ENCODE results near the gene ZXDC. TPM values are rescaled to one million over a fixed set of nuclear protein-coding genes. Genes with fewer than 3 reads are reported as not detected.

Gene ZXDC
- total and polyA plus RNA-seq, 9 of the 15 experiments (the other 6 are each of a cell fraction or from before 2014, with no cell fraction given) = 0.59 to 13.4 (median 7.3) TPM

DNA sequence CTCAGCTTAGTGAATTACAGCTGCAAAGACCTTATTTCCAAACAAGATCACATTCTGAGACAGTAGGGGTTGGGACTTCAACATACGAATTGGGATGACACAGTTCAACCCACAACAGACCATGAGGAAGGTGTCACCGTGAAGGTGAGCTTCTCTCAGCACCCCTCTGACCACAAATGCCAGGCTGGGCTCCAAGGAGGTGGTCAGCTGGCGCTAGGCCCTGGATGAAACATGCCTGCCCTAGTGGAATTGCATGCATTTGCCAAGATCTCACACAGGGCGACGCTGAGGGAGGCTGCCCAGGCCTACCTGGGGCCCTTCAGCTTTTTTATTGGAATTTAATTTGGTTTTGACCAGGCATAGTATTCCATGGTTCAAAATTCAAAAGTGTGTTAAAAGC, 79.2 kb downstream of the ZXDC start:
- ChIA-PET CTCF (ENCODE audit: low intra/inter-chr PET ratio) (no interaction called here), POLR2A (interaction anchor here (0.8 kb wide), 1 partner anchor 33 kb away, joined by 3 read pairs; no protein-coding TSS in a partner anchor)

More for the DNA sequence above, 79.2 kb downstream of the ZXDC start:
- no TSS peak for BruUV-seq (replicated peaks)
- ATAC-seq (no peak), DNase-seq (ENCODE audit: extremely low read depth in 1 of 4, low spot score in 3 of 4) (no peak), FAIRE-seq (no peak)
- 2% methylated on average over 5 of the region's 5 CpGs for WGBS (ENCODE audit: insufficient coverage, low coverage, missing lambda C conversion rate)
- no peak overlapping the region for H3K9ac ChIP-seq (ENCODE audit: insufficient read depth in 1 of 2, low read depth in 2 of 2, low read length in 2 of 2)
- H2AFZ ChIP-seq (ENCODE audit: low read depth, low read length) = no peak overlapping the region
- intact Hi-C loops (cut with micrococcal nuclease) (no loop called here), in situ Hi-C loops (cut with MboI) (loop anchor here (25.0 kb wide), 1 partner anchor 259 kb away; no protein-coding TSS in a partner anchor)
- no peaks in the 10 kb centered on the region; a peak in 1 of 5 replicates for H3K4me1 ChIP-seq (replicated peaks in 1 of 2; ENCODE audit: control insufficient read depth in 2 of 2, insufficient read depth in 2 of 2, low read length in 2 of 2)
- H3K27ac ChIP-seq (ENCODE audit: extremely low read depth, low read depth, low read length) = no peak overlapping the region
- peaks cover 5 to 58% of the 10 kb centered on the region in 2 experiments; a peak in 4 of 5 replicates for H3K27me3 ChIP-seq (ENCODE audit: control insufficient read depth in 2 of 2, insufficient read depth in 2 of 2, low read length in 2 of 2)
- H3K4me3 ChIP-seq = no peak overlapping the region
- H3K9me1 ChIP-seq (ENCODE audit: control insufficient read depth, insufficient read depth, low read length) = no peaks in the 10 kb centered on the region
- H4K20me1 ChIP-seq (replicated peaks; ENCODE audit: control insufficient read depth, insufficient read depth, low read length) = 0 out of 2 replicates have a peak, but pooled peaks cover 3% of the 10 kb centered on the region
- no peaks in the 10 kb centered on the region for H3K9me3 ChIP-seq (replicated peaks; ENCODE audit: control insufficient read depth, insufficient read depth, low read depth, low read length)
- H3K36me3 ChIP-seq (ENCODE audit: control insufficient read depth, insufficient read depth, low read length) = no peaks in the 10 kb centered on the region
- no peak overlapping the region for H3K4me2 ChIP-seq (ENCODE audit: insufficient read depth, low read length)
- TF ChIP-seq KLF16 (IDR thresholded peaks at IDR 0.05) (no peak), SMAD3 (CRISPR knock-in tag; conservative IDR thresholded peaks at IDR 0.05) (no peak), C11orf30 (IDR thresholded peaks at IDR 0.05; ENCODE audit: low read depth) (no peak), ETV1 (tag; conservative IDR thresholded peaks at IDR 0.05; ENCODE audit: low read depth) (no peak), GABPB2 (CRISPR knock-in tag; conservative IDR thresholded peaks at IDR 0.05) (no peak), ELF1 (tag; IDR thresholded peaks at IDR 0.05) (no peak), SMAD4 (CRISPR knock-in tag; conservative IDR thresholded peaks at IDR 0.05) (no peak), SETDB1 (IDR thresholded peaks at IDR 0.05; ENCODE audit: low read length) (no peak), SPI1 (IDR thresholded peaks at IDR 0.05; ENCODE audit: borderline replicate concordance, low read depth, low read length) (no peak), U2AF1 (optimal IDR thresholded peaks at IDR 0.05; ENCODE audit: low read depth, low read length) (no peak)
- TF ChIP-seq, protein P1, sequence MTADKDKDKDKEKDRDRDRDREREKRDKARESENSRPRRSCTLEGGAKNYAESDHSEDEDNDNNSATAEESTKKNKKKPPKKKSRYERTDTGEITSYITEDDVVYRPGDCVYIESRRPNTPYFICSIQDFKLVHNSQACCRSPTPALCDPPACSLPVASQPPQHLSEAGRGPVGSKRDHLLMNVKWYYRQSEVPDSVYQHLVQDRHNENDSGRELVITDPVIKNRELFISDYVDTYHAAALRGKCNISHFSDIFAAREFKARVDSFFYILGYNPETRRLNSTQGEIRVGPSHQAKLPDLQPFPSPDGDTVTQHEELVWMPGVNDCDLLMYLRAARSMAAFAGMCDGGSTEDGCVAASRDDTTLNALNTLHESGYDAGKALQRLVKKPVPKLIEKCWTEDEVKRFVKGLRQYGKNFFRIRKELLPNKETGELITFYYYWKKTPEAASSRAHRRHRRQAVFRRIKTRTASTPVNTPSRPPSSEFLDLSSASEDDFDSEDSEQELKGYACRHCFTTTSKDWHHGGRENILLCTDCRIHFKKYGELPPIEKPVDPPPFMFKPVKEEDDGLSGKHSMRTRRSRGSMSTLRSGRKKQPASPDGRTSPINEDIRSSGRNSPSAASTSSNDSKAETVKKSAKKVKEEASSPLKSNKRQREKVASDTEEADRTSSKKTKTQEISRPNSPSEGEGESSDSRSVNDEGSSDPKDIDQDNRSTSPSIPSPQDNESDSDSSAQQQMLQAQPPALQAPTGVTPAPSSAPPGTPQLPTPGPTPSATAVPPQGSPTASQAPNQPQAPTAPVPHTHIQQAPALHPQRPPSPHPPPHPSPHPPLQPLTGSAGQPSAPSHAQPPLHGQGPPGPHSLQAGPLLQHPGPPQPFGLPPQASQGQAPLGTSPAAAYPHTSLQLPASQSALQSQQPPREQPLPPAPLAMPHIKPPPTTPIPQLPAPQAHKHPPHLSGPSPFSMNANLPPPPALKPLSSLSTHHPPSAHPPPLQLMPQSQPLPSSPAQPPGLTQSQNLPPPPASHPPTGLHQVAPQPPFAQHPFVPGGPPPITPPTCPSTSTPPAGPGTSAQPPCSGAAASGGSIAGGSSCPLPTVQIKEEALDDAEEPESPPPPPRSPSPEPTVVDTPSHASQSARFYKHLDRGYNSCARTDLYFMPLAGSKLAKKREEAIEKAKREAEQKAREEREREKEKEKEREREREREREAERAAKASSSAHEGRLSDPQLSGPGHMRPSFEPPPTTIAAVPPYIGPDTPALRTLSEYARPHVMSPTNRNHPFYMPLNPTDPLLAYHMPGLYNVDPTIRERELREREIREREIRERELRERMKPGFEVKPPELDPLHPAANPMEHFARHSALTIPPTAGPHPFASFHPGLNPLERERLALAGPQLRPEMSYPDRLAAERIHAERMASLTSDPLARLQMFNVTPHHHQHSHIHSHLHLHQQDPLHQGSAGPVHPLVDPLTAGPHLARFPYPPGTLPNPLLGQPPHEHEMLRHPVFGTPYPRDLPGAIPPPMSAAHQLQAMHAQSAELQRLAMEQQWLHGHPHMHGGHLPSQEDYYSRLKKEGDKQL (CRISPR knock-in tag; IDR thresholded peaks at IDR 0.05; ENCODE audit: borderline replicate concordance) = no peak
- TF ChIP-seq, protein P2, sequence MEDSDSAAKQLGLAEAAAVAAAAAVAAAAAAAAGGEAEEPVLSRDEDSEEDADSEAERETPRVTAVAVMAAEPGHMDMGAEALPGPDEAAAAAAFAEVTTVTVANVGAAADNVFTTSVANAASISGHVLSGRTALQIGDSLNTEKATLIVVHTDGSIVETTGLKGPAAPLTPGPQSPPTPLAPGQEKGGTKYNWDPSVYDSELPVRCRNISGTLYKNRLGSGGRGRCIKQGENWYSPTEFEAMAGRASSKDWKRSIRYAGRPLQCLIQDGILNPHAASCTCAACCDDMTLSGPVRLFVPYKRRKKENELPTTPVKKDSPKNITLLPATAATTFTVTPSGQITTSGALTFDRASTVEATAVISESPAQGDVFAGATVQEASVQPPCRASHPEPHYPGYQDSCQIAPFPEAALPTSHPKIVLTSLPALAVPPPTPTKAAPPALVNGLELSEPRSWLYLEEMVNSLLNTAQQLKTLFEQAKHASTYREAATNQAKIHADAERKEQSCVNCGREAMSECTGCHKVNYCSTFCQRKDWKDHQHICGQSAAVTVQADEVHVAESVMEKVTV (CRISPR knock-in tag; IDR thresholded peaks at IDR 0.05) = no peak
- TF ChIP-seq, protein P3, sequence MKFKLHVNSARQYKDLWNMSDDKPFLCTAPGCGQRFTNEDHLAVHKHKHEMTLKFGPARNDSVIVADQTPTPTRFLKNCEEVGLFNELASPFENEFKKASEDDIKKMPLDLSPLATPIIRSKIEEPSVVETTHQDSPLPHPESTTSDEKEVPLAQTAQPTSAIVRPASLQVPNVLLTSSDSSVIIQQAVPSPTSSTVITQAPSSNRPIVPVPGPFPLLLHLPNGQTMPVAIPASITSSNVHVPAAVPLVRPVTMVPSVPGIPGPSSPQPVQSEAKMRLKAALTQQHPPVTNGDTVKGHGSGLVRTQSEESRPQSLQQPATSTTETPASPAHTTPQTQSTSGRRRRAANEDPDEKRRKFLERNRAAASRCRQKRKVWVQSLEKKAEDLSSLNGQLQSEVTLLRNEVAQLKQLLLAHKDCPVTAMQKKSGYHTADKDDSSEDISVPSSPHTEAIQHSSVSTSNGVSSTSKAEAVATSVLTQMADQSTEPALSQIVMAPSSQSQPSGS (CRISPR knock-in tag; IDR thresholded peaks at IDR 0.05) = no peak
- H3K79me2 ChIP-seq (ENCODE audit: control insufficient read depth, insufficient read depth, low read length) = no peaks in the 10 kb centered on the region
